ENCODE data around the gene INHBC.

The INHBC gene

GRCh38 chr12:57444744-57445143, 10.2 kb downstream of the INHBC start:
- CTCF ChIA-PET, result interaction anchor here (0.8 to 7.9 kb wide), 4 partner anchors 9 to 231 kb away, joined by 3 to 71 read pairs (median 5); partner anchors contain the start of gene INHBE
- TF ChIP-seq CTCF (IDR thresholded peaks at IDR 0.05; ENCODE audit: insufficient read depth, low read length, missing control alignments), result no peak
- POLR2A ChIA-PET, result no interaction called here
- no peak overlapping the region for H3K4me3 ChIP-seq (ENCODE audit: low read depth, low read length)
- DNase-seq (ENCODE audit: low read depth, low spot score), result no peak

- TF ChIP-seq CTCF (IDR thresholded peaks at IDR 0.05; ENCODE audit: insufficient read depth, low read length, missing control alignments), result no peak
- no peak overlapping the region for H3K4me3 ChIP-seq (ENCODE audit: low read depth, low read length)
- ChIA-PET POLR2A (no interaction called here), CTCF (interaction anchor here (0.7 to 7.9 kb wide), 5 partner anchors 8 to 161 kb away, joined by 3 to 71 read pairs (median 3); partner anchors contain the start of genes GLI1 and INHBE)
- no peak for DNase-seq (ENCODE audit: low read depth, low spot score)
Observed at GRCh38 chr12:57446292-57446960, 11.8 kb downstream of the INHBC start.

GRCh38 chr12:57448669-57449068, 14.1 kb downstream of the INHBC start:
- ChIA-PET CTCF (interaction anchor here (1.0 to 19.6 kb wide), 3 partner anchors 10 to 193 kb away, joined by 3 to 880 read pairs (median 5); partner anchors contain the start of gene STAC3), POLR2A (no interaction called here)
- H3K4me3 ChIP-seq (ENCODE audit: low read depth, low read length), result no peak overlapping the region
- no peak for DNase-seq (ENCODE audit: low read depth, low spot score)
- no peak for TF ChIP-seq CTCF (IDR thresholded peaks at IDR 0.05; ENCODE audit: insufficient read depth, low read length, missing control alignments)

- ChIA-PET CTCF (interaction anchor here (19.6 kb wide), 1 partner anchor 194 kb away, joined by 880 read pairs; the partner anchor contains the start of gene STAC3), POLR2A (interaction anchor here (0.6 kb wide), 1 partner anchor 212 kb away, joined by 3 read pairs; a partner anchor contains a TSS)
- no peak for DNase-seq (ENCODE audit: low read depth, low spot score)
- no peak for TF ChIP-seq CTCF (IDR thresholded peaks at IDR 0.05; ENCODE audit: insufficient read depth, low read length, missing control alignments)
- no peak overlapping the region for H3K4me3 ChIP-seq (ENCODE audit: low read depth, low read length)
Observed at GRCh38 chr12:57449375-57449774, 14.8 kb downstream of the INHBC start.

- H3K4me3 ChIP-seq (ENCODE audit: low read depth, low read length), result no peak overlapping the region
- ChIA-PET POLR2A (interaction anchor here (0.6 kb wide), 1 partner anchor 213 kb away, joined by 3 read pairs; a partner anchor contains a TSS), CTCF (interaction anchor here (0.9 to 19.6 kb wide), 4 partner anchors 8 to 194 kb away, joined by 3 to 880 read pairs (median 226); partner anchors contain the start of gene STAC3)
- TF ChIP-seq CTCF (IDR thresholded peaks at IDR 0.05; ENCODE audit: insufficient read depth, low read length, missing control alignments), result no peak
- DNase-seq (ENCODE audit: low read depth, low spot score), result no peak
Observed at GRCh38 chr12:57450057-57450456, 15.5 kb downstream of the INHBC start.

GRCh38 chr12:57451233-57451778, 16.7 kb downstream of the INHBC start:
- ChIA-PET POLR2A (interaction anchor here (0.9 to 1.5 kb wide), 2 partner anchors 12 to 143 kb away, joined by 3 to 6 read pairs; no protein-coding TSS in a partner anchor), CTCF (interaction anchor here (1.0 to 19.6 kb wide), 15 partner anchors 8 to 327 kb away, joined by 3 to 880 read pairs (median 26); partner anchors contain the start of genes GLI1, INHBC and STAC3)
- TF ChIP-seq CTCF (IDR thresholded peaks at IDR 0.05; ENCODE audit: insufficient read depth, low read length, missing control alignments), result no peak
- no peak for DNase-seq (ENCODE audit: low read depth, low spot score)
- H3K4me3 ChIP-seq (ENCODE audit: low read depth, low read length), result no peak overlapping the region
